DND-41 (cell line): ENCODE measurements around the gene NEDD4L.

ENCODE experiments used
- CTCF ChIP-seq: IDR thresholded peaks from 2 replicates; pipeline ENCODE4 v1.5.1; 2012; ENCODE audit warnings: borderline replicate concordance, low read length, moderate library complexity, mild to moderate bottlenecking; ENCODE audit not compliant: poor library complexity, severe bottlenecking; ENCODE audit errors: extremely low read depth
- EZH2 ChIP-seq: IDR thresholded peaks from 3 replicates; pipeline ENCODE4 v1.6.1; 2012; ENCODE audit warnings: borderline replicate concordance, low read depth, mild to moderate bottlenecking, moderate library complexity, low read length, inconsistent platforms; ENCODE audit not compliant: severe bottlenecking

- no peak for TF ChIP-seq CTCF
- TF ChIP-seq EZH2 = no peak
These were observed 278.4 kb downstream of the NEDD4L start for GRCh38 chr18:58322464-58322863.
